ENCODE measurements around the gene RABGAP1L. TPM values are rescaled to one million over a fixed set of nuclear protein-coding genes. Genes with fewer than 3 reads are reported as not detected.

Gene RABGAP1L
- total RNA-seq, result 100 to 1,000 TPM in 6 of 10 donors, 10 to 100 TPM in 4; 57.0 to 167 (median 114) TPM
- 100 to 1,000 TPM in 1 of 2 donors, 10 to 100 TPM in 1; 13.0 to 104 TPM for polyA plus RNA-seq
- long read RNA-seq, donor 1, partial matches to known transcripts, result 4 of 10 reads
- long read RNA-seq, donor 1, other reads (novel, unspliced or antisense), result 6 of 10 reads
- long read RNA-seq, donor 2, partial matches to known transcripts, result 3 of 4 reads
- long read RNA-seq, donor 2, other reads (novel, unspliced or antisense), result 1 of 4 reads
- long read RNA-seq, donor 3, partial matches to known transcripts, result 3 of 13 reads
- long read RNA-seq, donor 3, other reads (novel, unspliced or antisense), result 10 of 13 reads

- H3K36me3 ChIP-seq, result no peaks in the 10 kb centered on the region
- H3K4me1 ChIP-seq, result peaks cover 0 to 36% (median 17%) of the 10 kb centered on the region in 9 donors
- peak within 1 kb of the TSS; percentile 68 to 96 (median 94) for H3K27ac ChIP-seq
- DNase-seq (peak; percentile 95 to 96), ATAC-seq (peak; percentile 97 to 99 (median 98))
- peak within 1 kb of the TSS; percentile 77 to 100 (median 92) for H3K4me3 ChIP-seq
- intact Hi-C loops (cut with DNase I), result loop anchor here in 7 of 10 donors (2.0 to 10.0 kb wide), 7 partner anchors 47 to 295 kb away; partner anchors contain the start of genes RC3H1 (in 5 of the 7), GAS5 (in 1 of the 7) and ZBTB37 (in 1 of the 7)
- H3K27me3 ChIP-seq, result no peaks in the 10 kb centered on the region
- no peak for TF ChIP-seq CTCF (IDR thresholded peaks at IDR 0.05)
- H3K9me3 ChIP-seq, result no peaks in the 10 kb centered on the region
- WGBS, 2 donors, result 0% methylated on average over 72 to 98 of the region's 98 CpGs
Measured at GRCh38 chr1:174159252-174160108, at the start of gene RABGAP1L. Gene RABGAP1L, plus strand, starts transcription at chr1:174159520.

DNA sequence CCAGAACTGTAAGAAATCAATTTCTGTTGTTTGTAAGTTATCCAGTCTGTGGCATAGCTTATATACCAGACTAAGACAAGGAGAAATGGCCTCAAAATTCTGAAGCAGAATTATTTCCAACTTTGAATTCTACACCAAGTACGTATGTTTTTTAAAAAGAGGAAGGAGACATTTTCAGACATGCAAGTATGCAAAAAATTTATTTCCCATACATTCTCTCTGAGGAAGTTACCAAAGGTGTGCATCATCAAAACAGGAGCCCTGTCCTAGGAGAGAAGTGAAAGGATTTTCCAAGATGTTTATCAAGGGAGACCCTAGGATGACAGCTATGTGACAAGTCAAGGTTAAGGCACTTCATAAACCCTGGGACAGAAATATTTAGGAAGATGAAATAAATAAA, 49.3 kb upstream of the RABGAP1L start:
- no peak for TF ChIP-seq CTCF (IDR thresholded peaks at IDR 0.05)
- 34 to 69% methylated on average over 1 of the region's 1 CpG for WGBS, 2 donors

GRCh38 chr1:174112489-174113162, 46.7 kb upstream of the RABGAP1L start:
- intact Hi-C loops (cut with DNase I), result no loop called here
- H3K27ac ChIP-seq, result no peak overlapping the region
- H3K4me1 ChIP-seq, result peaks cover 0 to 10% (median 3%) of the 10 kb centered on the region in 9 donors
- peak in 1 of 8 donors; percentile 26 for ATAC-seq
- no peaks in the 10 kb centered on the region for H3K27me3 ChIP-seq
- 20 to 28% methylated on average over 5 of the region's 5 CpGs for WGBS, 2 donors
- no peak overlapping the region for H3K4me3 ChIP-seq
- TF ChIP-seq CTCF (IDR thresholded peaks at IDR 0.05), result no peak
- no peak for DNase-seq
- no peaks in the 10 kb centered on the region for H3K36me3 ChIP-seq
- no peaks in the 10 kb centered on the region for H3K9me3 ChIP-seq

More for the DNA sequence above, 49.3 kb upstream of the RABGAP1L start:
- Histone ChIP-seq H3K27ac (no peak overlapping the region), H3K4me1 (peaks cover 0 to 10% (median 3%) of the 10 kb centered on the region in 9 donors), H3K36me3 (no peaks in the 10 kb centered on the region), H3K27me3 (peaks cover 0 to 5% (median 0%) of the 10 kb centered on the region in 7 donors), H3K4me3 (no peak overlapping the region), H3K9me3 (no peaks in the 10 kb centered on the region)
- intact Hi-C loops (cut with DNase I), result no loop called here
- DNase-seq (no peak), ATAC-seq (no peak)

- WGBS, 2 donors, result 73 to 81% methylated on average over 2 of the region's 2 CpGs
- DNase-seq, result no peak
- no peaks in the 10 kb centered on the region for H3K27me3 ChIP-seq
- H3K36me3 ChIP-seq, result no peaks in the 10 kb centered on the region
- H3K27ac ChIP-seq, result no peak overlapping the region
- peaks cover 0 to 16% (median 5%) of the 10 kb centered on the region in 9 donors for H3K4me1 ChIP-seq
- intact Hi-C loops (cut with DNase I), result no loop called here
- H3K4me3 ChIP-seq, result no peak overlapping the region
- no peak for ATAC-seq
- H3K9me3 ChIP-seq, result no peaks in the 10 kb centered on the region
- no peak for TF ChIP-seq CTCF (IDR thresholded peaks at IDR 0.05)
Measured at GRCh38 chr1:174114106-174114505, 45.2 kb upstream of the RABGAP1L start.
